NCI-H526 treated with DMSO at 0.1 percent for 48 hours (cell line): ENCODE measurements around the gene SHE.

Experiments
- DNase-seq: peaks from one replicate; lab custom pipeline; 2025; lab: John Stamatoyannopoulos, UW

The SHE gene

GRCh38 chr1:154445040-154445472 lies 57.2 kb downstream of the SHE start:
- no peak for DNase-seq

- DNase-seq = no peak
Measured at GRCh38 chr1:154443274-154444013, 58.8 kb downstream of the SHE start.

GRCh38 chr1:154442006-154442740 lies 60.0 kb downstream of the SHE start:
- DNase-seq = no peak

- no peak for DNase-seq
Measured at GRCh38 chr1:154441241-154441888, 60.8 kb downstream of the SHE start.

- DNase-seq = no peak
Measured at GRCh38 chr1:154440036-154440804, 62.0 kb downstream of the SHE start.

GRCh38 chr1:154436433-154436832 lies 65.8 kb downstream of the SHE start:
- DNase-seq = no peak

GRCh38 chr1:154435599-154436200 lies 66.5 kb downstream of the SHE start:
- DNase-seq = no peak

GRCh38 chr1:154434346-154435085 lies 67.7 kb downstream of the SHE start:
- no peak for DNase-seq

- DNase-seq = no peak
Measured at GRCh38 chr1:154433161-154433764, 68.9 kb downstream of the SHE start.

- DNase-seq = no peak
Measured at GRCh38 chr1:154431586-154432373, 70.4 kb downstream of the SHE start.

GRCh38 chr1:154430903-154431302 lies 71.3 kb downstream of the SHE start:
- DNase-seq = peak; percentile 95

- no peak for DNase-seq
Measured at GRCh38 chr1:154429841-154430611, 72.2 kb downstream of the SHE start.
